ENCODE data around the gene COMMD10.

Gene COMMD10

GRCh38 chr5:116308391-116308790 is 223.6 kb downstream of the COMMD10 start:
- TF ChIP-seq, protein P1, sequence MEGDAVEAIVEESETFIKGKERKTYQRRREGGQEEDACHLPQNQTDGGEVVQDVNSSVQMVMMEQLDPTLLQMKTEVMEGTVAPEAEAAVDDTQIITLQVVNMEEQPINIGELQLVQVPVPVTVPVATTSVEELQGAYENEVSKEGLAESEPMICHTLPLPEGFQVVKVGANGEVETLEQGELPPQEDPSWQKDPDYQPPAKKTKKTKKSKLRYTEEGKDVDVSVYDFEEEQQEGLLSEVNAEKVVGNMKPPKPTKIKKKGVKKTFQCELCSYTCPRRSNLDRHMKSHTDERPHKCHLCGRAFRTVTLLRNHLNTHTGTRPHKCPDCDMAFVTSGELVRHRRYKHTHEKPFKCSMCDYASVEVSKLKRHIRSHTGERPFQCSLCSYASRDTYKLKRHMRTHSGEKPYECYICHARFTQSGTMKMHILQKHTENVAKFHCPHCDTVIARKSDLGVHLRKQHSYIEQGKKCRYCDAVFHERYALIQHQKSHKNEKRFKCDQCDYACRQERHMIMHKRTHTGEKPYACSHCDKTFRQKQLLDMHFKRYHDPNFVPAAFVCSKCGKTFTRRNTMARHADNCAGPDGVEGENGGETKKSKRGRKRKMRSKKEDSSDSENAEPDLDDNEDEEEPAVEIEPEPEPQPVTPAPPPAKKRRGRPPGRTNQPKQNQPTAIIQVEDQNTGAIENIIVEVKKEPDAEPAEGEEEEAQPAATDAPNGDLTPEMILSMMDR (IDR thresholded peaks at IDR 0.05; ENCODE audit: borderline replicate concordance, insufficient read depth, low read depth, low read length), result no peak
- H3K4me3 ChIP-seq (ENCODE audit: low read depth, low read length), result no peak overlapping the region

GRCh38 chr5:116313366-116313765 is 228.5 kb downstream of the COMMD10 start:
- TF ChIP-seq, protein P1 (IDR thresholded peaks at IDR 0.05; ENCODE audit: borderline replicate concordance, insufficient read depth, low read depth, low read length), result no peak
- H3K4me3 ChIP-seq (ENCODE audit: low read depth, low read length), result no peak overlapping the region

- H3K4me3 ChIP-seq (ENCODE audit: low read depth, low read length), result no peak overlapping the region
- TF ChIP-seq, protein P1 (IDR thresholded peaks at IDR 0.05; ENCODE audit: borderline replicate concordance, insufficient read depth, low read depth, low read length), result no peak
Measured at GRCh38 chr5:116315531-116315930, 230.7 kb downstream of the COMMD10 start.

- H3K4me3 ChIP-seq (ENCODE audit: low read depth, low read length), result no peak overlapping the region
- TF ChIP-seq, protein P1 (IDR thresholded peaks at IDR 0.05; ENCODE audit: borderline replicate concordance, insufficient read depth, low read depth, low read length), result no peak
Measured at GRCh38 chr5:116318091-116318854, 233.4 kb downstream of the COMMD10 start.

DNA sequence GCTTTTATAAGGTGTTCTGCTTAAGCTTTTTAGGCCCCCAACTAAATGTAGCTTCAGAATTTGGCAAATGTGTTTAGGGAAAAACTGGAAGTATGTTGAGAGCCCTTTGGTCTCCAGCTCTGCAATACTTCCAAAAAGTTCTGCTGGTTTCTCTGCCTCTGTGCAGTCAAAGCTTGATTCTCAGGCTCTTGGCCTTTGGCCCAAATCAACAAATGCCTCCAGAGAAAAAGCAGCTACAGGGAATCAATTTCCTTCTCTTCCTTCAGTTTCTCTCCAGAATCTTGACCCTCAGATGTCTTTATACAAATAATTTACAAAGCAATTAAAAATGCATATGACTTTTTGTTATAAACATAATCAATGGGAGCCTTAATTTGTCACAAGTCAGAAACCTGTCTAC is 235.7 kb downstream of the COMMD10 start:
- H3K4me3 ChIP-seq (ENCODE audit: low read depth, low read length), result no peak overlapping the region
- TF ChIP-seq, protein P1 (IDR thresholded peaks at IDR 0.05; ENCODE audit: borderline replicate concordance, insufficient read depth, low read depth, low read length), result no peak

GRCh38 chr5:116329503-116329902 is 244.7 kb downstream of the COMMD10 start:
- no peak overlapping the region for H3K4me3 ChIP-seq (ENCODE audit: low read depth, low read length)
- TF ChIP-seq, protein P1 (IDR thresholded peaks at IDR 0.05; ENCODE audit: borderline replicate concordance, insufficient read depth, low read depth, low read length), result no peak

DNA sequence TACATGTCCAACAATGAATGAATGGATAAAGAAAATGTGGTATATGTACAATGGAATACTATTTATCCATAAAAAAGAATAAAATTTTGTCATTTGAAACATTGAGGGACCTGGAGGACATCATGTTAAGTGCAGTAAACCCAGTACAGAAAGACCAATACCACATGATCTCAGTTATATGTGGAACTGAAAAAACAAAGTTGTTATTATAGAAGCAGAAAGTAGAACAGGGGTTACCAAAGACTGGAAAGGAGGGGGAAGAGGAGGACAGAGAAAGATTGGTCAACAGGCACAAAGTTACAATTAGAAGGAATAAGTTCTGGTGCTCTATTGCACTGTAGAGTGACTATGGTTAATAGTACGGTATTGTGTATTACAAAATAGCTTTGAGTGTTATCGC is 256.0 kb downstream of the COMMD10 start:
- TF ChIP-seq, protein P1 (IDR thresholded peaks at IDR 0.05; ENCODE audit: borderline replicate concordance, insufficient read depth, low read depth, low read length), result no peak
- no peak overlapping the region for H3K4me3 ChIP-seq (ENCODE audit: low read depth, low read length)
